HCT116 (cell line): Measurements from ENCODE around the gene LRP2. TPM values are rescaled to one million over a fixed set of nuclear protein-coding genes. Genes with fewer than 3 reads are reported as not detected.

Experiments
- ATAC-seq: fragments of 200-7000 bp; cut with Tn5 transposase; 2 replicates; pipeline ENCODE4 v1.9.1; 2020; ENCODE audit warnings: mild to moderate bottlenecking, moderate library complexity
- BruUV-seq: library from RNA; stranded (reverse); fragments of 400-500 nt; replicated peaks from 2 replicates; lab custom pipeline; 2021; lab: Mats Ljungman, UMichigan
- CTCF ChIA-PET: fragments of 300-600 bp; sonication (Branson Sonifier 250); formaldehyde crosslinking; loops from one replicate; lab custom pipeline; 2021; ENCODE audit warnings: antibody characterized with exemption; lab: Charles Lee
- POLR2A ChIA-PET: fragments of 300-600, 350-600 bp; sonication (Branson Sonifier 250); formaldehyde crosslinking; loops from one replicate; lab custom pipeline; 2021; ENCODE audit warnings: antibody characterized with exemption; lab: Charles Lee
- RAD21 ChIA-PET, 2 experiments: fragments of 300-600 bp; sonication (Branson Sonifier 250); formaldehyde crosslinking; loops; one replicate each; lab custom pipeline; 2023; ENCODE audit warnings: low total read pairs in 2 of 2; ENCODE audit not compliant: uncharacterized antibody in 2 of 2, unreplicated experiment in 2 of 2, low non-redundant PET in 1 of 2; lab: Charles Lee
- DNase-seq: peaks from one replicate; pipeline ENCODE4 v3.0.0-alpha.2; 2010; ENCODE audit warnings: low read depth, low spot score
- H2AFZ ChIP-seq: fragments of 200-600 bp; shearing (Covaris generic), sonication (generic); 2 replicates; pipeline ENCODE4 v1.6.1; 2017; ENCODE audit warnings: low read depth, mixed run types, mixed read lengths, antibody characterized with exemption, low read length; ENCODE audit not compliant: poor library complexity, severe bottlenecking
- H3K27ac ChIP-seq: 2 replicates; pipeline ENCODE4 v1.5.1; 2012; ENCODE audit warnings: low read depth, low read length
- H3K27me3 ChIP-seq: fragments of 200-600 bp; sonication (generic); 2 replicates; pipeline ENCODE4 v1.6.1; 2016; ENCODE audit warnings: mixed run types, low read length, mixed read lengths; ENCODE audit not compliant: insufficient read depth
- H3K36me3 ChIP-seq, 2 experiments: fragments of 200-500 bp in 1 of 2; fragments of 200-600 bp in 1 of 2; sonication (Bioruptor generic) in 1 of 2; sonication (generic) in 1 of 2; 2 replicates each; pipeline versions ENCODE4 v1.5.1 to v1.6.1; 2014 to 2016; ENCODE audit warnings: low read length in 2 of 2, inconsistent platforms in 1 of 2, mixed read lengths in 1 of 2, mixed run types in 1 of 2; ENCODE audit not compliant: insufficient read depth in 2 of 2, control insufficient read depth in 1 of 2
- H3K4me1 ChIP-seq, 2 experiments: fragments of 200-600 bp in 1 of 2; sonication (generic) in 1 of 2; 2 replicates each; pipeline versions ENCODE4 v1.5.1 to v1.6.1; 2012 to 2017; ENCODE audit warnings: low read length in 2 of 2, inconsistent platforms in 1 of 2, mild to moderate bottlenecking in 1 of 2, mixed read lengths in 1 of 2, mixed run types in 1 of 2, moderate library complexity in 1 of 2; ENCODE audit not compliant: insufficient read depth in 2 of 2, control insufficient read depth in 1 of 2
- H3K4me2 ChIP-seq: fragments of 200-600 bp; sonication (generic); 2 replicates; pipeline ENCODE4 v1.6.1; 2017; ENCODE audit warnings: mixed run types, low read length, mixed read lengths
- H3K4me3 ChIP-seq, 2 experiments: fragments of 200-600 bp in 1 of 2; sonication (generic) in 1 of 2; replicated peaks in 1 of 2; 2 replicates each; pipeline ENCODE4 v1.5.1; 2011 to 2016; ENCODE audit warnings: low read length in 2 of 2, control low read depth in 1 of 2, low read depth in 1 of 2, mild to moderate bottlenecking in 1 of 2, mixed read lengths in 1 of 2, mixed run types in 1 of 2
- H3K79me2 ChIP-seq: fragments of 200-600 bp; sonication (generic); 2 replicates; pipeline ENCODE4 v1.6.1; 2017; ENCODE audit warnings: mild to moderate bottlenecking, mixed run types, low read length, moderate library complexity, mixed read lengths; ENCODE audit not compliant: insufficient read depth
- H3K9ac ChIP-seq: fragments of 200-600 bp; sonication (generic); 2 replicates; pipeline ENCODE4 v1.6.1; 2016; ENCODE audit warnings: low read length, mixed read lengths
- H3K9me2 ChIP-seq: fragments of 200-600 bp; sonication (generic), shearing (Covaris generic); 2 replicates; pipeline ENCODE4 v1.6.1; 2017; ENCODE audit warnings: mixed run types, mild to moderate bottlenecking, moderate library complexity; ENCODE audit not compliant: insufficient read depth
- H3K9me3 ChIP-seq, 2 experiments: fragments of 200-500 bp in 1 of 2; fragments of 200-600 bp in 1 of 2; sonication (Bioruptor generic) in 1 of 2; sonication (generic) in 1 of 2; 2 replicates each; pipeline ENCODE4 v1.6.1; 2014 to 2017; ENCODE audit warnings: low read length in 2 of 2, mixed read lengths in 2 of 2, inconsistent platforms in 1 of 2, low read depth in 1 of 2, mild to moderate bottlenecking in 1 of 2, mixed run types in 1 of 2, moderate library complexity in 1 of 2; ENCODE audit not compliant: control insufficient read depth in 1 of 2, insufficient read depth in 1 of 2
- H4K20me1 ChIP-seq: fragments of 200-600 bp; sonication (generic), shearing (Covaris generic); 2 replicates; pipeline ENCODE4 v1.6.1; 2017; ENCODE audit warnings: mixed run types, mild to moderate bottlenecking, moderate library complexity; ENCODE audit not compliant: insufficient read depth
- CBX3 ChIP-seq: IDR thresholded peaks from 2 replicates; pipeline ENCODE4 v1.6.1; 2012; ENCODE audit warnings: low read depth
- CEBPB ChIP-seq: IDR thresholded peaks from 2 replicates; pipeline ENCODE4 v1.6.1; 2012; ENCODE audit warnings: low read depth
- EGR1 ChIP-seq: IDR thresholded peaks from 2 replicates; pipeline ENCODE4 v1.6.1; 2012; ENCODE audit warnings: low read depth
- ELF1 ChIP-seq: IDR thresholded peaks from 2 replicates; pipeline ENCODE4 v1.6.1; 2012; ENCODE audit warnings: low read depth, borderline replicate concordance
- EZH2 ChIP-seq: fragments of 200-600 bp; sonication (generic); IDR thresholded peaks from 2 replicates; pipeline ENCODE4 v1.6.1; 2017; ENCODE audit warnings: antibody characterized with exemption, mixed run types
- EZH2phosphoT487 ChIP-seq: fragments of 200-600 bp; IDR thresholded peaks from 2 replicates; pipeline ENCODE4 v1.6.1; 2018; ENCODE audit warnings: antibody characterized with exemption, borderline replicate concordance
- FOSL1 ChIP-seq: IDR thresholded peaks from 2 replicates; pipeline ENCODE4 v1.6.1; 2012; ENCODE audit warnings: low read depth
- JUND ChIP-seq: IDR thresholded peaks from 2 replicates; pipeline ENCODE4 v1.6.1; 2012
- POLR2A ChIP-seq: IDR thresholded peaks from 2 replicates; pipeline ENCODE4 v1.7.0; 2011; ENCODE audit warnings: borderline replicate concordance; ENCODE audit not compliant: insufficient read depth, insufficient read length; ENCODE audit errors: extremely low read depth
- SIN3A ChIP-seq: IDR thresholded peaks from 2 replicates; pipeline ENCODE4 v1.6.1; 2012; ENCODE audit warnings: low read depth
- SRF ChIP-seq: IDR thresholded peaks from 2 replicates; pipeline ENCODE4 v1.6.1; 2012; ENCODE audit warnings: low read depth
- TCF7L2 ChIP-seq: IDR thresholded peaks from 2 replicates; pipeline ENCODE4 v1.7.0; 2011; ENCODE audit warnings: borderline replicate concordance, inconsistent platforms; ENCODE audit not compliant: insufficient read depth, insufficient read length; ENCODE audit errors: extremely low read depth
- YY1 ChIP-seq: IDR thresholded peaks from 2 replicates; pipeline ENCODE4 v1.6.1; 2011; ENCODE audit warnings: low read length, low read depth, moderate library complexity, mild to moderate bottlenecking; ENCODE audit not compliant: insufficient replicate concordance; ENCODE audit errors: extremely low read depth
- ZFX ChIP-seq: fragments of 450-650 bp; IDR thresholded peaks from 2 replicates; pipeline ENCODE4 v1.6.1; 2017
- ZNF274 ChIP-seq: fragments of 200-500 bp; sonication (Bioruptor generic); IDR thresholded peaks from 2 replicates; pipeline ENCODE4 v1.6.1; 2014; ENCODE audit warnings: mild to moderate bottlenecking, low read depth, low read length, inconsistent platforms
- intact Hi-C: fragments of 100-400 bp; cut with micrococcal nuclease; formaldehyde crosslinking; loops from 2 replicates; pipeline ENCODE4 v1.10.0; 2022
- total RNA-seq: library from RNA; stranded (reverse); gene quantifications from one replicate; pipeline ENCODE4 v1.2.1, GENCODE V29; 2021; ENCODE audit not compliant: unreplicated experiment
- TF ChIP-seq, protein P1 (sequence below): IDR thresholded peaks from 2 replicates; pipeline ENCODE4 v1.6.1; 2012
- TF ChIP-seq, protein P2 (sequence below): IDR thresholded peaks from 2 replicates; pipeline ENCODE4 v1.6.1; 2012
- TF ChIP-seq, protein P3 (sequence below), 3 experiments: fragments of 200-600 bp in 1 of 3; sonication (generic) in 1 of 3; IDR thresholded peaks in 2 of 3; conservative IDR thresholded peaks in 1 of 3; 2 replicates each; pipeline ENCODE4 v1.5.1; 2012 to 2017; ENCODE audit warnings: low read depth in 2 of 3, low read length in 2 of 3, antibody characterized with exemption in 1 of 3, borderline replicate concordance in 1 of 3, control low read depth in 1 of 3, mild to moderate bottlenecking in 1 of 3, mixed read lengths in 1 of 3, mixed run types in 1 of 3, moderate library complexity in 1 of 3; ENCODE audit not compliant: insufficient read depth in 1 of 3
- TF ChIP-seq, protein P4 (sequence below): IDR thresholded peaks from 2 replicates; pipeline ENCODE4 v1.6.1; 2012; ENCODE audit warnings: low read depth

Gene LRP2
- total RNA-seq, 1 experiment from 2014 or later = 0.20 TPM

DNA sequence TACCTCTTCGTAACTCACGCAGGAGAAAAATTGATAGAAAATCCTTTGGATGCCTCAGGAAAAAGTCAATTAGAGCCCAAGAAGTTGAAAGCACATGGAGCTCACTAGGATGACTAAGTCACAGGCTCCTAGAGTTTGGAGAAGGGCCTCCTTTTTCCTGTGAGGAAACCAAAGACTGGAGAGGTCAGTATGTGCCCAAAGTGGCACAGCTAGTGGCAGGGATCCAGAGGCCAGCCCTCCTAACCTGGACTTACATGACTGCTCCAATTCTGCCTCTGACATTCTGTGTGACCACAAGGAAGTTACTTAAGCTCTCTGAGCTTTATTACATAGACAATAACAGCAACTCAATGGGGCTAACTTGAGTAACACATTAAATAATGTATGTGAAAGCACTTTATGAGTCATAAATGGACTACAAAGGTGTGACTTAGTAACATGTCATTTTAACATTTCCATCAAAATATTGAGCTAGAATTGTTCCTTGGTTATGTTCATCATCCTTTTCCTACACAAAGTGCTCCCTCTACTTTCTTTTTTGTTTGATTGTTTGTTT, 201.3 kb downstream of the LRP2 start:
- RAD21 ChIA-PET = no interaction called here
- intact Hi-C loops = no loop called here
- H3K27ac ChIP-seq = no peak overlapping the region
- POLR2A ChIA-PET = no interaction called here
- H3K36me3 ChIP-seq = no peaks in the 10 kb centered on the region
- no peak for ATAC-seq
- TF ChIP-seq ZFX = no peak
- TF ChIP-seq CBX3 = no peak
- no peak for TF ChIP-seq SRF
- no peak for TF ChIP-seq ZNF274
- TF ChIP-seq, protein P1, sequence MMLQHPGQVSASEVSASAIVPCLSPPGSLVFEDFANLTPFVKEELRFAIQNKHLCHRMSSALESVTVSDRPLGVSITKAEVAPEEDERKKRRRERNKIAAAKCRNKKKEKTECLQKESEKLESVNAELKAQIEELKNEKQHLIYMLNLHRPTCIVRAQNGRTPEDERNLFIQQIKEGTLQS = no peak
- no peak for TF ChIP-seq POLR2A
- TF ChIP-seq YY1 = no peak
- TF ChIP-seq CEBPB = no peak
- no peak for TF ChIP-seq ELF1
- TF ChIP-seq FOSL1 = no peak
- no peak for TF ChIP-seq EZH2
- TF ChIP-seq SIN3A = no peak
- TF ChIP-seq, protein P2, sequence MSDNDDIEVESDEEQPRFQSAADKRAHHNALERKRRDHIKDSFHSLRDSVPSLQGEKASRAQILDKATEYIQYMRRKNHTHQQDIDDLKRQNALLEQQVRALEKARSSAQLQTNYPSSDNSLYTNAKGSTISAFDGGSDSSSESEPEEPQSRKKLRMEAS = no peak
- no peak for TF ChIP-seq JUND
- TF ChIP-seq TCF7L2 = no peak
- TF ChIP-seq EZH2phosphoT487 = no peak
- TF ChIP-seq, protein P3, sequence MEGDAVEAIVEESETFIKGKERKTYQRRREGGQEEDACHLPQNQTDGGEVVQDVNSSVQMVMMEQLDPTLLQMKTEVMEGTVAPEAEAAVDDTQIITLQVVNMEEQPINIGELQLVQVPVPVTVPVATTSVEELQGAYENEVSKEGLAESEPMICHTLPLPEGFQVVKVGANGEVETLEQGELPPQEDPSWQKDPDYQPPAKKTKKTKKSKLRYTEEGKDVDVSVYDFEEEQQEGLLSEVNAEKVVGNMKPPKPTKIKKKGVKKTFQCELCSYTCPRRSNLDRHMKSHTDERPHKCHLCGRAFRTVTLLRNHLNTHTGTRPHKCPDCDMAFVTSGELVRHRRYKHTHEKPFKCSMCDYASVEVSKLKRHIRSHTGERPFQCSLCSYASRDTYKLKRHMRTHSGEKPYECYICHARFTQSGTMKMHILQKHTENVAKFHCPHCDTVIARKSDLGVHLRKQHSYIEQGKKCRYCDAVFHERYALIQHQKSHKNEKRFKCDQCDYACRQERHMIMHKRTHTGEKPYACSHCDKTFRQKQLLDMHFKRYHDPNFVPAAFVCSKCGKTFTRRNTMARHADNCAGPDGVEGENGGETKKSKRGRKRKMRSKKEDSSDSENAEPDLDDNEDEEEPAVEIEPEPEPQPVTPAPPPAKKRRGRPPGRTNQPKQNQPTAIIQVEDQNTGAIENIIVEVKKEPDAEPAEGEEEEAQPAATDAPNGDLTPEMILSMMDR (IDR thresholded peaks at IDR 0.05 in 2 of 3, conservative IDR thresholded peaks at IDR 0.05 in 1 of 3; ENCODE audit: borderline replicate concordance in 1 of 3, insufficient read depth in 1 of 3, low read depth in 2 of 3, low read length in 2 of 3) = no peak
- TF ChIP-seq, protein P4, sequence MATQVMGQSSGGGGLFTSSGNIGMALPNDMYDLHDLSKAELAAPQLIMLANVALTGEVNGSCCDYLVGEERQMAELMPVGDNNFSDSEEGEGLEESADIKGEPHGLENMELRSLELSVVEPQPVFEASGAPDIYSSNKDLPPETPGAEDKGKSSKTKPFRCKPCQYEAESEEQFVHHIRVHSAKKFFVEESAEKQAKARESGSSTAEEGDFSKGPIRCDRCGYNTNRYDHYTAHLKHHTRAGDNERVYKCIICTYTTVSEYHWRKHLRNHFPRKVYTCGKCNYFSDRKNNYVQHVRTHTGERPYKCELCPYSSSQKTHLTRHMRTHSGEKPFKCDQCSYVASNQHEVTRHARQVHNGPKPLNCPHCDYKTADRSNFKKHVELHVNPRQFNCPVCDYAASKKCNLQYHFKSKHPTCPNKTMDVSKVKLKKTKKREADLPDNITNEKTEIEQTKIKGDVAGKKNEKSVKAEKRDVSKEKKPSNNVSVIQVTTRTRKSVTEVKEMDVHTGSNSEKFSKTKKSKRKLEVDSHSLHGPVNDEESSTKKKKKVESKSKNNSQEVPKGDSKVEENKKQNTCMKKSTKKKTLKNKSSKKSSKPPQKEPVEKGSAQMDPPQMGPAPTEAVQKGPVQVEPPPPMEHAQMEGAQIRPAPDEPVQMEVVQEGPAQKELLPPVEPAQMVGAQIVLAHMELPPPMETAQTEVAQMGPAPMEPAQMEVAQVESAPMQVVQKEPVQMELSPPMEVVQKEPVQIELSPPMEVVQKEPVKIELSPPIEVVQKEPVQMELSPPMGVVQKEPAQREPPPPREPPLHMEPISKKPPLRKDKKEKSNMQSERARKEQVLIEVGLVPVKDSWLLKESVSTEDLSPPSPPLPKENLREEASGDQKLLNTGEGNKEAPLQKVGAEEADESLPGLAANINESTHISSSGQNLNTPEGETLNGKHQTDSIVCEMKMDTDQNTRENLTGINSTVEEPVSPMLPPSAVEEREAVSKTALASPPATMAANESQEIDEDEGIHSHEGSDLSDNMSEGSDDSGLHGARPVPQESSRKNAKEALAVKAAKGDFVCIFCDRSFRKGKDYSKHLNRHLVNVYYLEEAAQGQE = no peak
- no peak for TF ChIP-seq EGR1
- H3K9me3 ChIP-seq = no peaks in the 10 kb centered on the region
- H3K4me2 ChIP-seq = no peak overlapping the region
- no peak overlapping the region for H3K9ac ChIP-seq
- DNase-seq = no peak
- no peaks in the 10 kb centered on the region for H3K9me2 ChIP-seq
- no peaks in the 10 kb centered on the region for H3K4me1 ChIP-seq
- H3K4me3 ChIP-seq = no peak overlapping the region
- no peaks in the 10 kb centered on the region for H3K79me2 ChIP-seq
- no TSS peak for BruUV-seq
- CTCF ChIA-PET = interaction anchor here (1.0 kb wide), 1 partner anchor 29 kb away, joined by 4 read pairs; no protein-coding TSS in a partner anchor
- no peak overlapping the region for H2AFZ ChIP-seq
- no peaks in the 10 kb centered on the region for H4K20me1 ChIP-seq
- H3K27me3 ChIP-seq = no peaks in the 10 kb centered on the region
